ENCODE measurements around the gene GLYR1. TPM values are rescaled to one million over a fixed set of nuclear protein-coding genes. Genes with fewer than 3 reads are reported as not detected.

GLYR1 gene
- total RNA-seq, 1 donor from 2014 or later, result 42.0 TPM

DNA sequence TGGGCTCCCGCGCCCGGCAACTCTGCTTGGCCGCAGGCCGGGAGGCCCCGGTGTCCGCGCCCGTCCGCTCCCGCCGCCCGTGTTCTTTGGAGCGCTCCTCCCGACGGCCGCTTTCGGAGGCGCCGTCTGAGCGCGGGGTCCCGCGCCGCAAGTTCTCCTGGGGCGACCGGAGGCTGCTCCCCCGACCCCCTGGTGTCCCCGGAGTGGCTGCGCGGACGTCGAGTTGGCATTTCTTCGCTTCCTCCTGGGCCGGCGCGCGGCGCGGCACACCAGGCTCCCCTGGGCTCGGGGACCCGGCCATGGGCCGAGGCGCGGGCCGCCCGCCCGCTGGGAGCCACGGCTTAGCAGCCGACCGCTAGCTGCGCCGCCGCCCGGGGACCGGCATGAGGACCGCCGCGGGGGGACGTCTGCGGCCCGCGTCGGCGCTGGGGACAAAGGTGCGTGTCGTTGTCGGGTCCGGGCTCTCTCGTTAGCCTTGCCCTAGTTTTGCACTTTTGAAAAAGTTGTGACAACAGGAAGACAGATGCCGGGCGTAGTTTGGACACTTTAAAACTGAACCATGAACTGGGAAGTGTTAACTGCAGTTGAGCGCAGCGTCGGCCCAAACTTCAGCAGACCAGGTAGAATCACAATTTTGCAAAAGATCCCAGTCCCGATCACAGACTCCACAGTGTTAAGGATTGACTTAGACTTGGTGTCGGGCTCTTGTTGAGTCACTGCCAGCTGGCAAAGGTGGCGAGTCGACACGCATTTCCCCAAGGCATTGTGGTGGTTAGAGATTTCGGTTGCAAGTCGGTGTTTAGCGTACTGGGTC lies 893 bp upstream of the GLYR1 start:
- DNase-seq, result peak; percentile 56

DNA sequence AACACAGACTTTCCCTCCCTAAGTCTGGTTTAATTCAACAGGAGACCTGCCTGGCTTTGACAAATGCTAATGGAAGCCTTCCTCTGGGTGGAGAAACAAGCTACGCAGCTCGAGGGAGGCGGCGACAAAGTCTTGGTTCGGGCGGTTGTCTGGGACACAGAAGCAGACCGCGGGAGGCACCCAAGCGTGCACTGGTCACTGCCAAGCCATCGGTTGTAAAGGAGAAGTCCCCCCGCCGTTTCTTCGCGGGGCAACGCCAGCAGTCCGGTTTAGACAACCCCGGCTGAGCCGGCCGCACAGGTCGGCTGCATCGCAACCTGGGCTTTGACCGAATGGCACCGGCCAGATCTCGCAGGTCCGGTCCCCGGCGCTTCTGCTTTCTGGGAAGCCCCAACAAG lies 586 bp downstream of the GLYR1 start:
- DNase-seq, result peak; percentile 50

DNA sequence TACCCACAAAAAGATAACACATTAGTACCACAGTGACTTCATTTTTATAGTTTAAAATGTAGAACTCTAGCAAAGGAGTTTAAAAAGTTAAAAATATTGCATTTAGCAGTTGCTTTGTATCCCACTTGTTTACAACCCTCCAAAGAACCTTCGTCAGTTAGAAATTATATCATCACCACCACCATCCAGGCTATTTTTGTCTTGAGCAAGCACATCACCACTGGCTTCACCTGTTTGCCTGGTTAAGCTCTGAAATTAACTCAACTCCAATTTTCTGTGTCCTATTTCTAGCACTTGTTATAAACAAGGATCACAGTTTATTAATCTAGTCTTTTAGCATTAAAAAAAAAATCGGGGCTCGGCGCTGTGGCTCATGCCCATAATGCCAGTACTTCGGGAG lies 6.1 kb downstream of the GLYR1 start:
- DNase-seq, result no peak

DNA sequence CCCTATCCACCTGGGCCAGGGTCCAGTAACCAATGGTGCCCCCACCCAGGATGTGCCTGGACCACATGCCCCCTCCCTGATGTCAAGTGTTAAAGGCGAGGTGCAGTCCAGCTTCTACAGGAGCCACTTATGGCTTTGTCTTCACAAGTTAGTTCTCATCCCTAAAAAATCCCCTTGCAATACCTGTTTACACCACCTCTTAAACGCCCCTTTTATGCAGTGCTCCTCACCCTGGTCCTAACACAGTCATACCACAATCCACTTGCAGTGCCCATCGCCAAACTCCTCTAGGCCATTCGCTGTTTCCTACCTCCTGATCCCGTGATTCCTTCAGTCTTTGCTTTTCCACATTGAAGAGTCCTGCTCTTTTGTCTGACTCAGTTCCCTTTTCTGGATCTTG lies 7.1 kb downstream of the GLYR1 start:
- DNase-seq, result no peak

DNA sequence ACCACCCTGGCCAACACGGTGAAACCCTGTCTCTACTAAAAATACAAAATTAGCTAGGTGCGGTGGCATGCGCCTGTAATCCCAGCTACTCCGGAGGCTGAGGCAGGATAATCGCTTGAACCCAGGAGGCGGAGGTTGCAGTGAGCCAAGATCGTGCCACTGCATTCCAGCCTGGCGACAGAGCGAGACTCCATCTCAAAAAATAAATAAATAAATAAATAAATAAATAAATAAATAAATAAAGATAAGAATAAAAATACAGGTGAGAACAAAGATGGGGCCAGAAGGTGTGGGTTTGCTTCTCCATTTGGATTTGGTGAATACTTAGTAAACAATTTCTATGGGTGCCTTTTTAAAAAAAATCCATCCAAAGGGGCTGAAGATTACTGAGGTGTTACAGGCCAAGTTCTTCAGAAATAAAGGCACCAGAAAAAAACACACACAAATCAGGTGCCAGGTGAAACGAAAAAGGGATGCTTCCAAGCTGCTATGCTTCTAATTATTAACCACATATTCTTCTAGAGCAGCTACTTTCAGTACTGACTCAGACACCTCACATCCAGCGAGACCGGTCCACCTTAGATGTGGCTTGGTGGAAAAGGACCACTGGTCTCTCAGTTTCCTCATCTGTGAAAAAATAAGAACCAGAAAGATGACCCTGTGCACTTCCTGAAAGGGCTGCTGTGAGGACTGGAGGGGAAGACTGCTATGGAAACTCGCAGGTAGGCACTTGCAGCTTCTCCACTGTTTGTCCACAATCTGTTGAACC lies 9.2 kb downstream of the GLYR1 start:
- no peak for DNase-seq

DNA sequence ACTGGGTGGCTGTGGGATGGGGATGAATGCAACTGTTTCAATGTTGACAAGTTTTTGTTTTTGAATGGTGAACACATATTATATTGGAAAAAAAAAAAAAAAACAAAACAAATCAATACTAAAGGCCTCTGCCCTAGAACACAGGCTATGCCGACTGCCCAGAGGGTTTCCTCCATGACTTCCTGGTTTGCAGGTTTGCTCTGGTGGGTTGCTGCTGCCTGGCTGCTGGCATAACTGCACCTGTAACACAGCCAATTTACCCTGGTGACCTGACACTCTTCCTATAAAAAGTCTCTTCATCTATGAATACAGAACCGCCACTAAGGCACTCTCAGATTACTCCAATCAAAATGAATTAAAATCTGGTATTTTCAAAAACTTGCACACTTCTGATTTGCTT lies 10.4 kb downstream of the GLYR1 start:
- DNase-seq, result no peak

DNA sequence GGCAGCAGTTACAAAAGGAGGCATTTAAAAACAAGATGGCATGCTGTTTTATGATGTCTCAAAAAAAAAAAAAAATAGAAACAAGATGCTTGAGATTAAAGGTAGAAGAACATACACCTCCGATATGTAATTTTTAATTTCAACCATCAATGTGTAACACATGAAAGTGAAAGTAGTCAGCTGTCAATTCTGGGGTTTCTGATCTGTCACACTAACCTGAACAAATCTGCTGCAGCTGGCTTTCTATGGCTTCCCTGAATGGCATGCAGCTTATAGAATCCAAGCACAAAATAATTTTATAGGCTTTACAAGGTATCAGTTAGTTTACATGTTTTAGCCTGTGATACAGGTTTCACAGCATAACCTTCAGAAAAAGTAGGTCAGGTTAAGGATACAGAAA lies 13.5 kb downstream of the GLYR1 start:
- DNase-seq, result no peak

DNA sequence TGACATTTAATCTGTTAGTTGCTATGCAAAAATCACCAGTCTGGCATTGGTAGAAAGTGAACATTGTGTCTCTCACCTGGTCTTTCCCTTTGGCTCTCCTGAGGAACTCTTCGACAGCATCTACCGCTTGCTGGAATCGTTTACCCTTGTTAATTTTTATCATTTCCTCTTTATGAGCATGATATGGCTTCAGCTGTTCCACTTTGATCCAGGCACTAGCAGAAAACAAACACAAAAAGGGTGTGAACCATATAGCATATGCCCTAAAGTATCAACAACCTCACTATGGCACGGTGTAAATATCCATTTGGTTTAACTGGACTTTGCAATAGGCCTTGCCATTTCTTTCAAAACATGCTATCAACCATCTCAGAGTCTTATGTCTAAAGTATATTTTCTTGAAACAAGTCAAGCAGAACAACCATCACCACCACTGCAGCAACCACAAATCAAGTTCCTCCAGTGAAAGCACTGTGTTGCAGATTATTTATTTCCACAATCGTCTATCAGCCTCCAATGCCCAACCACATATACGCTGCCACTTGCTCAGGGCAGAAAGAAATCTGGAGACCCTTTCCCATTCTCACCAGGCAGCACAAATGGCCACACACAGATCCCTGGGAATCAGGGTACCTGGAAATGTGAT lies 14.3 kb downstream of the GLYR1 start:
- no peak for DNase-seq

DNA sequence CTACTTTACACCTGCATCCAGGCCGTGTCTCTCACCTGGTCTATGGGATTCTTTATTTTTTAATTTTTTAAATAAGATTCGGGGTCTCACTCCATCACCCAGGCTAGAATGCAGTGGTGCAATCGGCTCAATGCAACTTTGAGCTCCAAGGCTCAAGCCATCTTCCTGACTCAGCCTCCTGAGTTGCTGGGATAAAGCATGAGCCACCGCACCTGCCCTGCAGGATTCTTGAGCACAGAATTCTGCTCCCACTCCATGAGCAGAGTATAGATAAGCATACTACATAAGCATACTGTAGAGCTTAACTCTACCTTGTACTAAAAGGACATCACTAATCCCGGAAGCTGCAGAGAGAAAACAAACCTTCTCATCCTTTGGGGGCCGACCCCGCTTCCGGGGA lies 15.5 kb downstream of the GLYR1 start:
- DNase-seq, result no peak

DNA sequence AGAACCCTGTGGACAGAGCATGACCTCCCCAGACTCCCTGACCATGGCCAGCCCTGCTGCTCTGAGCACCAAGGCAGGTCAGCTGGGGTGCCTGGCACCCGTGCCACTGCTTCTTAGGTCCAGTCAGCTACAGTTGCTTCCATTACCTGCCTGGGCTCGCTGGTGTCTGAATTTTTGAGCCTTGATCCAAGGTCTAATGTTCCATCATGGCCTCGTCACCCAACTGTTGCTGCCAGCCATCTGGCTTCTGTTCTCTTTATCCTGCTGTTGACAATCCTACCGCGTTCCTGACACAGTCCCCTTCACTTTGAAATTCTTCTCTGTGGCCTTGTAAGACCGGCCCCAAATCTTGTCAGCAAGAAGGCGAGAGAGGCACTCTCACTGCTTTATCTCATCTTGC lies 16.7 kb downstream of the GLYR1 start:
- DNase-seq, result no peak

DNA sequence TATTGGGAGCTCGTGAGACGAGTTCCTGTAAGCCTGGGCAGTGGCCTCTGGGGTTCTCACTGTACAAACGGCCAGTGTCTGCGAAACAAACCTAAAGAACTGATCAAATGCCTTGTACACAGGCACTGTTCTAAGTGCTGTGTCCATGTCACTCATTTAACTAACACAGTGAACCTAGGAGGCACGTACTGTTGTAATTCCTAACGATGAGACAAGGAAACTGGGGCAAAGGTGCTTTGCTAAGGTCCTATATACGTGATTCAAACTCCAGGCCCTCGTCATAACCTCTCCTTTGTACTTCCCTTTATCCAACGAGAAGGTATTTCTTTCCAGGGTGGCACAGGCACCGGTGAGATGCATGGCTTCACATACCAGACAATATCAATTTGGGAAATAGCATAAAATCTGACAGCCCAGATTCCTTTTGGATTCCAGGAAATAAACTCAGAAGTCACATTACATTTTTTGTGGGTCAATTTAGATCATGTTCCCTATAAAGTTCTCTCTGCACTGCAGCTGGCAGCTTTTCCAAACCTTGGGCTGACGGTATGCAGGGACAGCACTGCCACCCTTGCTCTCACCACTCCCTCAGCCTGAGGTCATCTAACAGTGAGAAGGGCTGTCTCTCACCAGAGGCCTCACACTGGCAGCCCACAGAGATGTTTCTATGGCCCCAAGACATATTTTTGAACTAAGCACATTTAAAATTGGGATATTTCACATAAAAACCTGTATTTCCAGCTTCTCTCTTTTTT lies 18.3 kb downstream of the GLYR1 start:
- DNase-seq, result no peak

DNA sequence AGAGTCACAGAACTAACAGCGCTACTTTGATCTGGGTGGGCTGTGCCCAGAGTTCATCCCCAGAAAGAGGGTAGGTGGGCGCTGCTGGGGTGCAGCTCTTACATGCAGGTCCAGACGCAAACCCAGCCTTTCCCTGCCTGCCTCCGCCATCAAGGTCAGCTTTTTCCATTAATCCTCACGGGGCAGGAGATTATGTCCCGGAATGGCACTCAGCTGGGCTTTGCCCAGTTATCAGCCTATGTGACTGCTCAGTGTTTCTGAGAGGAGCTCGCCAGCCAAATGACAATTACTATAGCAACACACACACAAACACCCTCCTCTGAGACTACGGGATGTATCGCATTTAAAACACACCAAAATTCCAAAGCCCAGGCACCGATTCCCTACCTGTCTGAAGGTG lies 20.1 kb downstream of the GLYR1 start:
- DNase-seq, result no peak

DNA sequence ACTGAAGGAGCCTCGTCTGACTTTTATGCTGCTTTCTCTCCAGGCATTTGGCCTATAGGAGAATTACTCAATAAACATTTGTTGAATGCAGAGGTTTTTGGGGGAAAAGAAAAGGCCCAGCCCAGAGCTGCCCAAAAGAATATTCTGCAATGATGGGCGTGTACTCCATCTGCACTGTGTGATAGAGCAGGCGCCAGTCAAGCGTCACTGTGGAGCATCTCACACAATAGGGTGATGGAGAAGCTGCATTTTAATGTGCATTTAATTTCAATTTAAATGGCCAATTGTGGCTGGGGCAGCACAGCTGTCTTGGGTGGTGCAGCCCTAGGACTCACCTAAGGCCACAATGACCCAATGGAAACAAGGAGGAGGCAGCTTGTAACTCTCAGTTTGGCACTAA lies 20.6 kb downstream of the GLYR1 start:
- no peak for DNase-seq

DNA sequence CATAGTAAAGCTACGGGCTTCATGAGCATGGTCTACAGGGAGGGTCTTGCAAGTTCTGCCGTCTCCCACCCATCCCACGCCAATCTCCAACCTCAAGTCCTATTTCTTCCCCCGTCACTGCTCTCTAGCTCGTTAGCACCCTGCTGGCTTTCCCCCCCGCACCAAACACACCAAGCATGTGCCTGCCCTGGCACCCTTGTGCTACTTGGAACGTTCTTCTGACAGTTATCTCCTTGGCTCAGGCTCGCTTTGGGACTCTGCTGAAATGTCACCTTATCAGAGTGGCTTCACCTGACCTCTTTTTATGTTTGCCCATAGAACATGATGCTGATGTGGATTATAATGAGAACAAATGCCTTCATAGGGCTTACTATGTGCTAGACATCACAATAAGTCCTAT lies 21.9 kb downstream of the GLYR1 start:
- no peak for DNase-seq

DNA sequence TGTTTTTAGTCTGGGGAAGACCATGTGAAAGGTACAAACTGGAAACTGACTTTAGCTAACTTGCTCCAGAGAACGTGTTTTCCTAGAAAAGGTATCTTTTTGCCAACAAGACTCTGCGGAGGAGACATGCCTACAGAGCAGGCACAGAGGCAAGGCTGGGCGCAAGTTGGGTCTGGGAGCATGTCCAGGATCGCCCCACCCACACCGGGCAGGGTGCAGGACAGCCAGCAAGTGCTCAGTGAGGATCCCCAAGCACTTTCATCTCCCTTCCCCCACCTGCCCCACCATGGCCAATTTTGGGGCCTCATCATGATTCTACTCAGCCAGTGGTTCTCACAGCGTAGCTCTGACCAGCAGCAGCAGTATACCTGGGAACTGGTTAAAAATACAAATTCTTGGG lies 26.4 kb downstream of the GLYR1 start:
- no peak for DNase-seq

DNA sequence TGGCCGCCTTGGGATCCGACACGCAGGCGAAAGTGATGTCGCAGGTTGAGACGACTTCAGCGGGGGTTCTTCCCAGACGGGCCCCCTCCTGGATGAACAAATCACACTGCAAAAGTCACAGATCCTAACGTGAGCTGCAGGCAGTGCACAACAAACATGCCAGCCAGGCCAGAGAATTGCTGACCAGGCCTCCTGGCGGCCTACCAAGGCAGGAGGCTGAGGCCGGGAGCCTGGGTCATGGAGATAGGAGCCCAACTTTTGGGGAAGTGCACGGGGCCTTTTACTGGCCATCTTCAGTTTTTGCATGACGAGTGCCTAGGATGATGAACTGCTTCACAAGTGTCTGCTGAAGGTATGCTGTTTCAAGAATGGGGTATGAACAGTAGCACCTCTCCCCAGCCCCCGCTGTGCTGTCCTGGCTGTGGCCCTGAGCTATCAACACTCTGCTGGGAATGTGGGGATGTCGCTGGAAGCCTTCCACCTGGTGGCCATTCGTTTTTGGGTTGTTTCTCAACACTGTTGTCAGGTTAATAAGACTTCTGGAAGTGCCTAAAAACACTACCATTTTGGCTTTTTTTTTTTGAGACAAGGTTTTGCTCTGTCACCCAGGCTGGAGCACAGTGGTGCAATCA lies 32.4 kb downstream of the GLYR1 start:
- DNase-seq, result no peak

DNA sequence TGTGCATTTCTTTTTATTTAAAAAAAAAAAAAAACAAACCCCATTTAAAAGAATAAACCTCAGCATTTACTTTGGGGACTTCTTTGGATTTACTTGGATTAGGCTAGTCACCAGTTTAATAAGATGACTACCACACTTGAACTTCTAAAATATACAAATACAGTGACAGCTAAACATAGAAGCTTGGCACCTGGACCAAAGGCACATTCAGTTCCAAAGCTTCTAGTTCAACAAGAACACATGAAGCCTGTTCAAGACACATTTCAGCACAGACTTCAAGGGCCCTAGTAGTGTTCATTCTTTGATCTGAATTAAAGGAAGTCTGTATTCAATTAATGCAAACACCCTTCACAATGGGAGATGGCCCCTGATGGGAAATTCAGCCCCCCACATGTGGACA lies 33.0 kb downstream of the GLYR1 start:
- DNase-seq, result no peak

DNA sequence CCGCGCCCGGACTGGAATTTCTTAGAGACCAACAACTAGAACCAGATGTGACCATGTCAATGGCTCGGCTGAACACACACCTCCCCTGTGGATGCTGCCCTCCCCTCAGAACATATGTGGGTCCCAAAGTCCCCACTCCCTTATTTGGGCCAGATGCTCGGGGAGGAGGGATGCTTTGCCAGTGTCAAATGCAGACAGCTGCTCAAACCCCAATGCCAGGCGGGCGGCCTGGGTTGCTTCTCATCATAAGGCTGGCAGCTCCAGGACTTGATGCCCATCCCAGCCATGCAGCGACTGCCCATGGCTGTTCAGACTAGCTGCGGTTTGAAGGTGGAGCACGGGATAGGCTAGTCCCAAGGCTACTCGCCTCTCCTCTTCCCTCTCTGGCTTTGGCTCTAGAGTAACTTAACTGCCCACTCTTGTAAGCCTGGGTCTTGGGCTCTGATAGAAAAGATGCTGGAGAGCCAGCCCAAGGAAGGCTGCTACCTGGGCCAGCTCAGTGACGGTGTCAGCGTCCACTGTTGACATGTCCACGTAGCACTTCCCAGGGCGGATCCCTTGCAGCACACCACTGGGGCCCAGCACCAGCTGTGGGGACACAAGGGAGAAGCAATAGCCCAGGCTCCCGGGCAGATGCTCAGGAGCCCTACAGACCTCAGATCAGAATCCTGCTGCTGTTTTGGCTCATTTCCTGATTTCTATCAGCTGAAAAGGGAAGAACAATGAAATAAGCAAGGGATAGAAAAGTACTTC lies 33.7 kb downstream of the GLYR1 start:
- no peak for DNase-seq

DNA sequence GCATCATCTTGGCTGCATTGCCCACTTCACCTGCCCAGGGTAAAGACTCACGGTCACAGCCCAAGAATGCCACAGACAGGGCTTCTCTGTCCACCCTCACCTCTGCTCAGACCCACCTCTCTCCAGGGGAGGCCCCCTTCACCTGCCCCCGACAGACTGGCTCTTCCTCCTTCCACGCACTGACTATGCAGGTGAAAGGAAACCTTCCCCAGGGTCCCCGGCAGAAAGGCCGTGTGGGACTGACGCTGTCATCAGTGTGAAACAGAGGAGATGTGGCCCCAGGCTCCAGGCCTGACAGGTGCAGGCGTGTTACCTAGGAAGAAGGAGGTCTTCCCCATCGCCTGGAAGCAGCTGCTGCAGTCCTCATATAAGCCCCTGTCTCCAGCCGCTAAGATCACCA lies 35.3 kb downstream of the GLYR1 start:
- DNase-seq, result no peak

DNA sequence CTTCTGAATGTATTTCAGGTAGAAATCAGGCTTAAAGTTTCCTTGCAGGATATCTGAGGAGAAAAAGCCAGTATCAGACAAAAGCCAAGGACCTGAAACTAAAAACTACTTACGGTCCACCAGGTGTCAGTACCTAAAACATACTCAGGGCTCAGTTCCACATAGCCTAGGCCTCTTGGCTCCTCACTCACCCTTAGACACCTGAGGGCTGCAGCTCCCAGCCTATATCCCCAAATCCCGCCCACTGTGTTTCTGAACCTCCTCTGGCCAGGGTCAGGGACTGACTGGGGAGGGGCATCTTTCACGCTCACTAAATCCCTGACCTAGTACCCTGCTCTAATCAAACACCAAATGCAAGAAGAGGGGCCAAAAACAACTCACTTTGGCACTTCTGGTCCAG lies 35.8 kb downstream of the GLYR1 start:
- no peak for DNase-seq

DNA sequence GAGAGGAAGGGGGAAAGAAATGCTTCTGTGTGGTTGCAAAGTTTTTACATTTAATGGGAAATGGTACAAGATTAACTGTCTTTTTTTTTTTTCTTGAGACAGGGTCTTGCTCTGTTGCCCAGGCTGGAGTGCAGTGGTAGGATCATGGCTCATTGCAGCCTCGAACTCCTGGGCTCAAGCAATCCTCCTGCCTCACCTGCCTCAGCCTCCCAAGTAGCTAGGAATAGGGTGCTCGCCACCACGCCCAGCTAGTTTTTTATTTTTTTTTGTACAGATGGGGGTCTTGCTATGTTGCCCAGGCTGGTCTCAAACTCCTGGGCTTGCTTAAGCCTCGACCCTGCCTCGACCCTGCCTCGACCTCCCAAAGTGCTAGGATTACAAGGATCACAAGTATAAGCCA lies 40.8 kb downstream of the GLYR1 start:
- no peak for DNase-seq

Data from tongue (tissue), 2 donors.